HG03095 (cell line): ENCODE results near the gene RASSF1.

Experiments
- ATAC-seq: cut with Tn5 transposase; IDR thresholded peaks from one replicate; pipeline ENCODE4 v1.9.1; 2021; ENCODE audit warnings: moderate library complexity; ENCODE audit not compliant: unreplicated experiment

Gene RASSF1

GRCh38 chr3:50345586-50346234, 5.1 kb upstream of the RASSF1 start, which contains the start of gene ZMYND10:
Gene ZMYND10, minus strand, starts transcription at chr3:50345732. Its CDS starts 153 bp downstream, at chr3:50345579.
- ATAC-seq, result no peak

GRCh38 chr3:50345008-50345407, 4.4 kb upstream of the RASSF1 start:
- ATAC-seq, result no peak

- no peak for ATAC-seq
Measured at GRCh38 chr3:50342813-50343633, 2.4 kb upstream of the RASSF1 start.

GRCh38 chr3:50341996-50342650, 1.5 kb upstream of the RASSF1 start:
- no peak for ATAC-seq

GRCh38 chr3:50341537-50341936, 901 bp upstream of the RASSF1 start:
- ATAC-seq, result no peak

- ATAC-seq, result no peak
Measured at GRCh38 chr3:50340147-50340447, 539 bp downstream of the RASSF1 start.

- no peak for ATAC-seq
Measured at GRCh38 chr3:50339485-50340146, 1.0 kb downstream of the RASSF1 start.

- no peak for ATAC-seq
Measured at GRCh38 chr3:50338965-50339364, 1.7 kb downstream of the RASSF1 start.

GRCh38 chr3:50337175-50337861, 3.3 kb downstream of the RASSF1 start:
- peak; percentile 64 for ATAC-seq

GRCh38 chr3:50336452-50337174, 4.0 kb downstream of the RASSF1 start:
- peak; percentile 23 for ATAC-seq

GRCh38 chr3:50334339-50335075, 6.1 kb downstream of the RASSF1 start:
- ATAC-seq, result no peak

GRCh38 chr3:50333744-50334328, 6.8 kb downstream of the RASSF1 start:
- no peak for ATAC-seq

- ATAC-seq, result no peak
Measured at GRCh38 chr3:50331364-50331907, 9.2 kb downstream of the RASSF1 start.

GRCh38 chr3:50330330-50330729, 10.3 kb downstream of the RASSF1 start:
- no peak for ATAC-seq

- ATAC-seq, result peak; percentile 79
Measured at GRCh38 chr3:50327943-50328691, 12.5 kb downstream of the RASSF1 start, which contains the start of gene TUSC2. Gene TUSC2, minus strand, starts transcription at chr3:50328223. Its CDS starts 124 bp downstream, at chr3:50328099.

- no peak for ATAC-seq
Measured at GRCh38 chr3:50327129-50327528, 13.5 kb downstream of the RASSF1 start.

GRCh38 chr3:50326182-50326541, 14.5 kb downstream of the RASSF1 start:
- no peak for ATAC-seq
